Measurements from ENCODE around the gene ZRANB3.

- no peak for TF ChIP-seq CTCF (IDR thresholded peaks at IDR 0.05; ENCODE audit: low read depth, low read length)
- TF ChIP-seq EZH2phosphoT487 (IDR thresholded peaks at IDR 0.05; ENCODE audit: low read depth), result no peak
These were observed 226.3 kb downstream of the ZRANB3 start for GRCh38 chr2:135304694-135305093.

Data from OCI-LY3 (cell line).